DMS114 treated with DMSO at 0.1 percent for 48 hours (cell line): ENCODE results near the gene PLCH1.

Experiments
- DNase-seq: peaks from one replicate; lab custom pipeline; 2025; ENCODE audit not compliant: unreplicated experiment; lab: John Stamatoyannopoulos, UW

PLCH1 gene

GRCh38 chr3:155611456-155611855 lies 133.4 kb downstream of the PLCH1 start:
- no peak for DNase-seq

GRCh38 chr3:155609586-155609985 lies 135.3 kb downstream of the PLCH1 start:
- DNase-seq, result no peak

- DNase-seq, result no peak
Observed at GRCh38 chr3:155608228-155608920, 136.5 kb downstream of the PLCH1 start.

- no peak for DNase-seq
Observed at GRCh38 chr3:155607761-155608160, 137.1 kb downstream of the PLCH1 start.

DNA sequence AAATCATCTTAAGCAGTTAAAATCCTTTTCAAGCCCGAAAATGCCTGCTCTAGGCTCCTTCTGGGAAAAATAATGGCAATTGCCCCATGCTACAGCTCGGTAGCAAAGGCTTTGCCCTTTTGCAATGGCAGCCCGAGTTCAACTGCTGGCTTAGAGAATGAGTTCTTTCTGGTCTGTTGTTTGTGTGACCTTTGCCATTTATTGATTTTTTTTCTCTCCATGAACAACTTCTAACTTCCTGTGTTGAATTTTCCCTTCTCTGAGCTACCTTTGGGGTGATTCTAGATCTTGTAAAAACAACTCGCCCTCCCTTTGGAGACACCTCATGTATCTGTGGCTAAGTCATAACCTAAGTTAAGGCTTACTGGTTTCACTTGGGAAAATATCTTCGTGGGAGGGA lies 139.3 kb downstream of the PLCH1 start:
- DNase-seq, result no peak

DNA sequence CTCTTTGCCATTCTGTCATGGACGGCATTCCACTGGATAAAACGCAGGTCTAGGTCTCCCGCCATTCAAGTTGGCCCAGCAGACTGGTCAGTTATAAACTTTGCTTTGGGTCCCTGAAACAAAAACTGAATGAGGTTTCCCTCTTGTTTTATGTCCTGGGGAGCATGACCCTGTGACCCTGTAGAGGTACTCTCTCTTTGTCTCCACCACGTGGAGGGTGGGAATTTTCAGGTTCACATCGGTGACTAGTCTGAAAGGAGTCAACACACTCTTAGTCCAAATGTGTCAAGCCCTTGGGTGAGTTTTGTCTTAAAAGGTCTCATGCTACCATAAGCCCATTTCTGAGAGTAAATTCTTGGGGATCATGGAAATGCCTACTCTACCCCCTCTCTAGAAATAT lies 139.9 kb downstream of the PLCH1 start:
- DNase-seq, result no peak

DNA sequence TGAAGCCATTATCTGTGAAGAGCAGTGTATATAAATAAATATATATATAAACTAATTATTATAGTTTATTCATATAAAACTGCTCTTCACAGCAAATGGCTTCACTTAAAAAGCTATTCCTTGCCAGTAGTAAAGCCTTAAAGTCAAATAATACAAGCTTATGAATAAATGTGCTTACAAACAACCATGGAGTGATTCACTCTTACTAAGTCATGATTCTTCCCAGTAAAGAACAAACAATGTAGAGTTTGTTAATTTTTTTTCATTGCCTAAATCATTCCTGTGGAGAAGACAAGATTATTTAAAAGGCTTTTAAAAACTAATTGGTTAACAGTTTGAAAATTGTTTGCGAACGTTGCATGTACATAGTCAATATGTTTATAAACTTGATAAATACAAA lies 140.7 kb downstream of the PLCH1 start:
- DNase-seq, result no peak

DNA sequence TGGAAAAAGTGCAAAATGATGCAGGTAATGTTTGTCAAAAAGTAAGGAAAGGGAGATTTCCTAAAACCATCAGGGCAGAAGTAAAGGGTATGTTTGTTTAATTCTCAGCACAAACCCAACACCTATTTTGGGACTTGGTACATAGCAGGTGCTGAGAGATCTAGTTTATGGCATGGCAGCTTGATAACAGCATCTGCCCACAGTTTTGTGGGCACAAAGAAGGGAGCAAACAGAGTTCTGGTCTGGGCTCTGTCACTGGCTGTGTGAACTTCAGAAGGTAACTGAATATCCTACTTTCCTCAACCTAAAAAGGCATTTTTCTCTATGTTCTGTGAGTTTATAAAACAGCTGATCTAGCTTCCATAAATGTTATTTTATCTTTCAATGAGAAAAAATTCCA lies 141.6 kb downstream of the PLCH1 start:
- no peak for DNase-seq

GRCh38 chr3:155602307-155602706 lies 142.6 kb downstream of the PLCH1 start:
- no peak for DNase-seq

DNA sequence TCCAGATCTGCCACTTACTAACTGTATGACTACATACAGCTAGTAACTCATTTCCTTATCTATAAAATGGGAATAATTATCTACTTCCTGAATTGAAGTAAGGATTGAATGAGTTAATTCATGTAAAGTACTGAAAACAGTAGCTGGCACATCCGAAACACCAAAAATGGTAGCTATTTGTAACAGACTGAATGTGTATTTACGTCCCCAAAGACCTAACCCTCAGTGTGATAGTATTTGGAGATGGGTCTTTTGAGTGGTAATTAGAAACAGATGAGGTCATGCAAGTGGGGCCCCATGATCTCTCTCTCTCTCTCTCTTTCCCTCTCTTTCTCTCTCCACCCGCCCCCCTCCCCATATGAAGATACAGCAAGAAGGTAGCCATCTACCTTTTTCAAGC lies 146.2 kb downstream of the PLCH1 start:
- DNase-seq, result no peak

- DNase-seq, result no peak
Observed at GRCh38 chr3:155596615-155597014, 148.3 kb downstream of the PLCH1 start.

- DNase-seq, result no peak
Observed at GRCh38 chr3:155595371-155595770, 149.5 kb downstream of the PLCH1 start.

GRCh38 chr3:155594526-155595187 lies 150.2 kb downstream of the PLCH1 start:
- DNase-seq, result no peak

DNA sequence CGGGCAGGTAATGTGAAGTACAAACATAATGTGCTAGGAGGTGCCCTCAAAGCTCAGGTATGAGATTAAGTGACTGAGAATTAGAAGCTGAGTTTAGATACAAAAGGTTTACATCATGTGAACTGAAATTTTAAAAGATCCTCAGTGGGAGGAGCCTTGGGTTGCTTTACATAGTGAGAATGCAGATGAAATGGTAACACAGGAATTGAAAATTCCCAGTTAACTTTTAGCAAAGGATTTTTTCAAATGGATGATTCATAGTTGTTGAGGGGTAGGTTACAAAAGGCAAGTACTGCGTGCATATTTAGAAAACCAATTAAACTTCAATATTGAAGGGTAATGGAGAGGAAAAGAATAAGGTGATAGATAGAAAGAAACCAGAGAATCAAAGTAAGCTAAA lies 157.3 kb downstream of the PLCH1 start:
- no peak for DNase-seq

DNA sequence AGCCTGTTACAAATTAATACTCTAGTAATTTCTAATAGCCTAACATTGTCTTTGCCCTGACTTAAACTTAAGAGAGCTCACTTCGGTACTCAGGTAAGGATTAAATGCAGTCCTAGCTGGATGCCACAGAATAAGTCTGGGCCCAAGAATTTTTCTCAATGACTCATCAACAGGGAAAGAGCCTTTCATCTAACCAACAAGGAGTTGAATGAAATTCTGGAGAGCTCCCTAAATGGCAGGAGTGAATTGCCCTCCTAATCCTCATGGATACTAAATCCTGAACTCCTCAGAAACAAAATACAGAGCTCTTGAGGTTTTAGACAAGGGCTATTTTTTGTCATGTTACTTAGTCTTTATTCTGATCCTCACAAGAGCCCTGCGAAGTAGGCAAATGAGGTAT lies 159.5 kb downstream of the PLCH1 start:
- DNase-seq, result no peak

GRCh38 chr3:155581579-155581978 lies 163.3 kb downstream of the PLCH1 start:
- DNase-seq, result no peak

- no peak for DNase-seq
Observed at GRCh38 chr3:155572085-155572484, 172.8 kb downstream of the PLCH1 start.

- DNase-seq, result no peak
Observed at GRCh38 chr3:155568295-155568694, 176.6 kb downstream of the PLCH1 start.

DNA sequence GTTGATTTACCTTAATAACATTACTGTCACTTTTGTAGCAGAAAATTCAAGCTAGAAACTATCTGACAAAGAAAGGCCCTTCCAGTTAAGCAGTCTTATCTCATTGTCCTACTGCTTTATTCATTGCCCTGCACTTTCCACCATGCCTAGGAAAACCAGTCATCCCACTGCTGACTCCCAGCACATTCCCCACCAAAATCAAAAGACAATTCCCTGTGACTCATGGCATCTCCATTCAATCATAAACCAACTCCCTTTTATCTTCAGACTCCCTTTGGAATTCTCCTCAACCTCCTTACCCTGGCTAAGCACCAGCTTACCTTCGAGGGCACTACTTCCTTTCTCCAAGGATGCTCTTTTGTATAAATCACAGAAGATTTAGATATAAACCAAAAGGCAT lies 184.3 kb downstream of the PLCH1 start:
- DNase-seq, result no peak

DNA sequence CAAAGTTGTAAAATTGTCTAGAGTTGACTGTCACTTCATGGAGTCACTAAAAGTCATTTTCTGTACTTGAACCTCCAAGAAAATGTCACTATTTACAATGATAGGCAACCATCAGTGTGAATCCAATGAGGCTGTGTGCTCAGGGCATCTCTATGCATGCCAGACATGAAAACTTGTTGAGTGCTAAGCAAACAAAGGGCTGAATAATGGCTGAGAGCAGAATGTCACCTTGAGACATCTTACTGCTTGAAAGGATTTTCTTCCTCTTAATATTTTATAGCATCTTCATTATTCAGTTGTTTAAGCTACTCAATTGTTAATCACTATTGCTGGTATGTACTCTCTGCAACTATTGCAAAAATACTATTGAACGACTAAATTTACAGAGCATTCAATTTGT lies 184.7 kb downstream of the PLCH1 start:
- no peak for DNase-seq

GRCh38 chr3:155556531-155556930 lies 188.3 kb downstream of the PLCH1 start:
- DNase-seq, result no peak

DNA sequence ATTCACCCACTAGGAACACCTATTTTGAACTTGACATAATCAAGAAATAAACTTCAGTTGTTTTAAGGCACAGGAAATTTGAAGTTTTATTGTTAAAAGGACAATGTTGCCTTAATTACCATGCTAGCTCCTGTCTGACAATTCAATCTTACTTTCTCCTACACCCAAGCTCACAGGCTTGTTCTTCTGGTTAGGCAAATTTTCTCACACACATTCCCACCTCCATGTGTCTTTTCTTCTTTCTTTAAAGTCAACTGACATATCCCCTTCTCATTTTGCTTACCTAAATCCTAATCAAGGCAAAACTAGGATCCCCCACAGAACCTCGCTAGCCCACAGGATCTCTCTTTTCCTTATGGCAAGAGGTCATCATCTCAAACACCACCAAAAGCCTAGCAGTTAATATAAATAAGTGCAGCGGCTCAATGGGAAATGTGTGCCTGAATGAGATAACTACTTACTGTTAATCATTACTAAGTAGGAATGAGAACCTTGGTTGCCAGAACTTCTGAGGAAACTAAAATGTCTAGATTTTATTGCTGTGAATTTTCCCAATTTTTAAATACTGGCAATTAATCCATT lies 189.3 kb downstream of the PLCH1 start:
- no peak for DNase-seq
